ENCODE results near the gene ZBTB18.
"Not testable (repeated sequence)": the region's sequence is repeated elsewhere in the genome, so short reads cannot be mapped to it uniquely, and the experiment has no call there.

The ZBTB18 gene

DNA sequence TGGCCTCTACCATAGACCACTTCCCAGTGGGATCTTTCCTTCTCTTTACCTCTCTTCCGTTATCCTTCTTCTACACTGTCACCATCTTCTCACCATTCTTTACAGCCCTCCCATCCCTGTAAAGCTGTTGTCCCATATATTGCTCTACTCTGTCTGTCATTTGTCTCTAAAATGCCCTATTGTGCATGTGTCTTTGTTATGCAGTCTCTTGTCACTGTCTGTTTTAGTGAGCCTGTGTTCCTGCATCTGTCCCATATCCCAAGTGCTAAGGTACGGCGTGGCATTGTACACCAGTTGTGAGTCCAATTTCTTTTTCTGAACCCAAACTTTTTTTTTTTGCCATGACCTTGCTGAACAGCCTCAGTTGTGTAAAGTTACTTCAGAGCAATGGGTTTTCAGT is 8.8 kb upstream of the ZBTB18 start:
- DNase-seq: no peak

DNA sequence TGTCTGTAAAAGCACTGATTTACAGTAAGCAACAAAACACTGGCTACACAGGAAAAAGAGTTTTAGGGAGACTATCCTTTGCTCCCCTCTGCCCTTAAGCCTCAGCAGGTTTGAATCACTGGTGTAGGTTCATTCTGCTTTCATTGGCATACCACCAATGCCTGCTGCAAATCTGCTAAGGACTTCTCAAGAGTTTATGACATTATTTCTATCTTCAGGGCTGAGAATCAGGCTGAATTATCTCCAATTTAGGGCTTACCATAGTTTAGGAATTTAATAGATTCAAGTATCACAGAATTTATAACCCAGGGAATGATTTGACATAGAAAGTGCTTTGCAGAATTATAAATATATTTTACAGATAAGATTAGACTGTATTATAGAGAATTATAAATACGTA is 6.7 kb upstream of the ZBTB18 start:
- no peak for DNase-seq

DNA sequence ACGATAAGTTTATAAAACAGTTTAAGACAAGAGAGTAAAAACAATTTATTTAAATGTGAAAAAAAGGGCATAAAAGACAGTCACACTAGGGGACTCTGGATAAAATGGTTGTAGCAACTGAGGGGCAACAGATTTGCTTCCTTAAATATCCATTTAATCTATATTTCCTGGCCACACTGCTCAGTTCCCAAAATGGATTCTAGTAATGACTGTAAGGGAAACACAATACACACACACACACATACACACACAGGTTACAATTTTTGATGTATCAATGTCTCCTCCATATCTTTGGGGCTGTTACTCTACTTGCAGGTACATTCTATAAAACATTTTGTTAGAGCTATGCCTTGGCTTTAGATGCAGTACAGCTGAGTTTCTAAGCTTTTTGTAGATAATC is 4.8 kb upstream of the ZBTB18 start:
- DNase-seq: not testable (repeated sequence)

DNA sequence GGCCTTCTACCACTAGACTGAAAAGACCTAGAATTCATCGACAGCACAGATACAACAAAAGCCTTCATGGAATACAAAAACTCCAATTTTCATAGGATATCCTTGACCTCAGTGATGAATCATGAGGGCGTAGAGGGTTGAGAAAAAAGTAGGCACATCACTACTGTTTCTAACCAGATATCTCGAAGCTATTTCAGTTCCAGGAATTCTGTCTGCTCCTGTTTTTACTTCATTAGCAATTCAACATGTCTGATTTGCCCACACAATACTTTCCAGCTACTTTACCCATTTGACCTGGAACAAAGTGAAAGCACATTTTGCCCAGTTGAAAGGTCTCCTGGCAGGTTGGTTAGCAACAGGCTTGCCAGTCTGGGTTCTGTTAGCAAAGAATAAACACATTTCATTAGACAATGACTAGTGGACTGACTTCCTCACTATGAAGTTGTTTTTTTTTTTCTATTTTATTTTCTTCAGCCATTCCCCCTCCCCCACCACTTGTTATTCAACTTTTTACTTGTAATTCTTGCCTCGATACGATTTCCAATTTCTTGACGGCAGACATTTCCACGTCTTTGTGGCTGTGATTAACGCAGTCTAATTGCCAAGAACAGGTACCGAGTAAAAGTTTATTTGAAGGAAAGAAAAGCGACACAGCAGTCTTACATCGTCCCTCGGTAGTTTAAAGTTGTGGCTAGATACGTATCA is 4.0 kb upstream of the ZBTB18 start:
- DNase-seq: no peak

DNA sequence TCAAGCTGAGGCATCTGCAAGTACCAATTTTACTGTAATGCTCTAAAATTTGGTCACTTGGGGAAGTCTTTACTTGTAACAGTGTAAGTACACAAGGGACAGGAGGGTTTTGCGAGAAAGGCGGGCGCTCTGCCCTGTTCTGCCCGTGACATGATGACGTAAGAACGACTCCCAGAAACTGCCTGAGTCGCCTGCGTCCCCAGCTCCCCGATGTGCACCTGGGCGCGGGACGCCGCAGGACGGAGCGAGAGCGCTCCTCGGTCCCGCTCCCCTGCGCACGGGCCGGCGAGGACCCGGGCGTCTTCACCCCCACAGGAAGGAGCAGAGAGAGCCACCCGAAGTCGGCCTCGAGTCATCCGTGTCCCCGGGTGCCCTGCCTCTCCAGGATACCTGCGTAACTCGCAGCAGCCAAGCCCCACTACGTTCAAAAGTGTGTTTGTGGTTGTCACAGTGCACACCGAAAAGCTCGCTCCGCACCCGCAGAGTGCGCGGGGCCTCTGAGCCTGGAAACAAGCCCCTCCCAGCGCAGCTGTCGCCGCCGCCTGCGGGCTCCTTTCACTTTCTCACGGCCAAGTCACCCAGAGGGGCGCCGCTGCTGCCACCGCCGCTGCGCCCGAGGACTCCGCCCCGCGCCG is 3.3 kb upstream of the ZBTB18 start:
- DNase-seq: peak in 1 of 2 experiments; percentile 53

DNA sequence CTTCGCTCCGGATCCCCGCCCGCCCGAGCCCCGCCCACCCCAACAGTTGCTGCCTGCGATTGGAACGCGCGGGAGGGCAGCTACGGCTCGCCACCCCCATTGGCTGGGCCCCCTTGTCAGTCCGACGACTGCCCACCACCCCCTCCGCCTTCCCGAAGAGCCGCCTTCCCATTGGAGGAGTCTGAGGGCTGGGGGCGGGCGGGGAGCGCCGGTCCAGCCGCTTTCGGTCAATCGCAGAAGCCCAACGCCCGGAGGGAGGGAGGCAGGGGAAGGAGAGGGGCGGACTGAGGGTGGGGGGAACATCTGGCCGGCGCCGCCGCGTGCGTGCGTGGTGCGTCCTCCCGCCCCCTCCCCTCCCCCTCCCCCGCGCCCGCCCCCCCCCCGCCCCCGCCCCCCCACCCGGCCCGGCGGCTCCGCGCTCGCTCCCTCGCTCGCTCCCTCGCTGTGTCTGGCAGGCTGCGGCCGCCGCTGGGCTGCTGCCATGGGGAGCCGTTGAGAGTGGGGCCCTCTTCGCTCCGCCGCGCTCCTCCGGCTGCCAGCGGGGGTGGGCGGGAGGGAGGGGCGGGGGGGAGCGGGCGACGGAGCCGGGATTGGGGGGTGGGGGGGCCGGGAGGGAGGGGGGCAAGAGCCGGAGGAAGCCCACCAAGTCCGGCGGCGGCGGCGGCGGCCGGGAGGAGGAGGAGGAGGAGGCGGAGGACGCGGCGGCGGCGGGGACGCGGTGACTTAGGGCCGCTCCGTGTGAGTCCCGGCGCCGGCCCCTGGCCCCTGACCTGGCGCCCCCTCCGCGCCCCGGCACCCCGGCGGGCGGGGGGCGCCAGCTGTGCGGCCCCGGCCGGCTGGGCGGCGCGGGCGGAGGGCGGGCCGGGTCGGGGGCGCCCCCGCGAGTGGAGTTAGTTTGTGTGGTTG is 2.6 kb upstream of the ZBTB18 start:
- DNase-seq: peak; percentile 92 to 98

DNA sequence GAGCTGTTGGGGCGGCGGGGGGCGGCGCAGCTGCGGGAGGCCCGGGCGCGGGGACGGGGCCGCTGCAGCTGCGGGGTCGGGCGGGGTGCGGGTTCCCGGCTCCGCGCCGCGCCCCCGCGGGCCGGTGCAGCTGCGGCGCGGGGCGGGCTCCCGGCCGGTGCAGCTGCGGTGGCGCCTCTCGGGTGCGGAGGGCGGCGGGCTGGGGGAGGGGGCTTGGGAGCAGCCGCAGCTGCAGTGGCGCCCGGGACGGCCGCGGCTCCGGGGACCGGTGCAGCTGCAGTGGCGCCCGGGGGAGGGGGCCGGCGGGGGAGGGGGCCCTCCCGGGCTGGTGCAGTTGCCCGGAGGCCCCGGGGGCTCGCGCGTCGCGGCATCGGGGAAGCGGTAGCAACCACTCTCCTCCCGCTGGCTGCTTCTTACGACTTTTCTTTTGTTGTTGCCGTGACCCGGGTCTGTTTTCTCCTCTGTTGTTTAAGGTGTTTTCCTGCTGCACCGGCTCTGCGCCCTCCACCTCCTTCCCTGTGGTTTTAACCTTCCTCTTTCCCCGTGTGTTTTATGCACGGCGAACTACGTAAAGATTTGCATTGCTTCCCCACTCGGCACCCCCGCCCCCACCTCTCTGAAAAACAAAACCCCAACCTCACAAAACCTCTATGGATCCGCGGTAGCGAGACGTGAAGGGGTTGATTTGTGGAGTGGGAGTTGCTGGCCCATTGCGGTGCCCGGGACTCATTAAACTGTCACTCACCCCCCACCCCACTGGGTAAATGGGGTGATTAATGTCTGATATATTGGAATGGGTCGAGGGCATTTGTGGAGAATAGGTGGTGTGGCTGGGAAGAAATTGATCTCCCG is 1.7 kb upstream of the ZBTB18 start:
- peak; percentile 22 to 36 for DNase-seq

DNA sequence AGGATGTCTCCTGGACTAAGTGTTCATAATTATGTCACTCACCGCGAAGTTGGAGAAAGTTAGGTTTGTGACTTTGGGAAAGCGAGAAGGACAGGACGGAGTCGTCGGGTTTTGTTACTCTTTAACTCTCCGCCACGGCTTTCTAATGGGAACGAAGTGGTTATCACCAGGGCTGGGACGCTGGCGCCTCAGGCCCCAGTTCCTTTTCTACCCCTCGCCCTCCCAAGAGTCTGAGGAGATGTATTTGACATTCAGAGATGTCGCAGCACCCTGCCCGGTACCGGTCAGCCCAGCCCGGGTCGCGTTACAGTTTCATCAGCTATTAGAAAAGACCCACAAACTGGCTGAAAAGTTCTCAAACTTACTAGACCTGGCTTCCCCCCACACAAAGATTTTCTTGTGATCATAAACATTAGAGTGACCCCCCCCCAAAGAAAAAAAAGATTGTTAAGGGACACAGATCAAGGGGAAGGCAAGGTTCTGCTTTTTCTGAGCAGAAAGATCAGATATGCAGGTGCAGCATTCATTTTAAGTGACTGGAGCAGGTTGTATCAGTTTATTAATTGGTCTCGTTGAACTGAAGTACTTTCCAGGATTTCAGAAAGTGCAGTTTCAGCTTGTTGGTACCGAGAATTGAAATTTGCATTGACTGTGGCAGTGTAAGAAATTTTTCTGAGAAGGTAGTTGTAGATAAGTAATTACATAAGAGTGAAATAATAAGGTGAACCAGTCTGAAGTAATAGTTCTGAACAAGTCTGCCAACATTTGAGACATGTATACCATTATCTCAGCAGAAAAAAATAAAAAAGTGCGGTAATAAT is 859 bp upstream of the ZBTB18 start:
- no peak for DNase-seq

DNA sequence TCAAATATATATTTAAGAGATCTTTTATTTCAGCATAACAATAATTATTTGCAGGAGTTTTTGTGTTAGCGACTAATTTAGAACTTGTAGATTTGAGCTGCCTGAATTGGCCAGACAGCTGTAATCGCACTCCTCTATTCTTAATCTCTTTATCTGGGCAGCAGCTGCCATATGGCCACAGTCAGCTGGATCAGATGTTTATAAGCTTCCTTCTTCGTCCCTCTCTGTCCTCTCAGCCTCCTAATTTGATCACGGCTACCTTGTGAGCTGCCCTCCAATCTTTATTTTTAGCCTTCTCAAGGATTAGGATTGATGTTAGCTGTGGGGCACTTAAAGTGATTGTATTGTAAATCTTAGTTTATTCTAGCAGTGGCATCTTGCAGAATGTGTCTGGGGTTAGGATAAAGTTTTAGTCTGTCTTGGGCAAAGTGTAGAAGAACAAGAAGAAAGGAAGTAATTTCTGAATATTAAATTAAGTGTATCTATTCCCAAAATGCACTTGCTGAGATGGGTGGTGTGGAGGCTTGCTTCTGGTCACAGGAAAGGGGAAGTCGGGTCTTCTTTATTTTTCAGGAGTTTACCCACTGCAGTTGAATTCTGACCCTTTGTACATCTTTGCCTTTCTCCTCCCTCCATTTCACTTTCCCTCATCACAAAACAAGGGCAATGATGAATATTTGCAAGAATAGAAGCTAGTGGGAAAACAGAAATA is 1.1 kb downstream of the ZBTB18 start:
- no peak for DNase-seq

DNA sequence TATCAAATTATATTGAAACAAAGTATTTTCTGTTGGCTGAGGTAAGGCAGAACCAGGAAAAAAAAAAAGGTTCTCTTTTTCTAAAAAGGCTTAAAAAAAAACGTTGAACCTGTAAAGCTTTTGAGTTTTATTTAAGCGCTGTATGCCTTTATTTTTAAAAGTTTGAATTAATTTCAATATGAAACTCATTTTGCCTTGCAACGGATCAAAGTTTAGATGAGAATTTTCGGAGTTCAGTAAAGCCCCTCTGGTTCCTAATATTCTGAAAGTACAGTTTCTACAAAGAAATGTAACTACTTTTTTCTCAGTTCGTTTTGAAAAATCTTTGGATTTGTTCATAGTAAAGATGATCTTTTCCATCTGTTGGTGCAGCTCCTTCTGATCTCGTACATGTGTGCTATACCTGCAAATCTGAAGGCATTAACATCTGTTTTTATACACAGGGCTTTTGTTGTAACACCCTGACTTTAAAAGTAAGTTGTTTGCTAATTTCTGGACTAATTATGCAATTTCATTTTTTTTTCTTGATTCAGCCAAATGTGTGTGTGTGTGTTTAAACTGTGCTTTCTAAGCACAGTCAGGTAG is 1.7 kb downstream of the ZBTB18 start:
- DNase-seq: no peak

DNA sequence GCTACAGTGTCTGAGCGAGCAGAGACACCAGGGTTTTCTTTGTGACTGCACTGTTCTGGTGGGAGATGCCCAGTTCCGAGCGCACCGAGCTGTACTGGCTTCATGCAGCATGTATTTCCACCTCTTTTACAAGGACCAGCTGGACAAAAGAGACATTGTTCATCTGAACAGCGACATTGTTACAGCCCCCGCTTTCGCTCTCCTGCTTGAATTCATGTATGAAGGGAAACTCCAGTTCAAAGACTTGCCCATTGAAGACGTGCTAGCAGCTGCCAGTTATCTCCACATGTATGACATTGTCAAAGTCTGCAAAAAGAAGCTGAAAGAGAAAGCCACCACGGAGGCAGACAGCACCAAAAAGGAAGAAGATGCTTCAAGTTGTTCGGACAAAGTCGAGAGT is 2.7 kb downstream of the ZBTB18 start:
- no peak for DNase-seq

DNA sequence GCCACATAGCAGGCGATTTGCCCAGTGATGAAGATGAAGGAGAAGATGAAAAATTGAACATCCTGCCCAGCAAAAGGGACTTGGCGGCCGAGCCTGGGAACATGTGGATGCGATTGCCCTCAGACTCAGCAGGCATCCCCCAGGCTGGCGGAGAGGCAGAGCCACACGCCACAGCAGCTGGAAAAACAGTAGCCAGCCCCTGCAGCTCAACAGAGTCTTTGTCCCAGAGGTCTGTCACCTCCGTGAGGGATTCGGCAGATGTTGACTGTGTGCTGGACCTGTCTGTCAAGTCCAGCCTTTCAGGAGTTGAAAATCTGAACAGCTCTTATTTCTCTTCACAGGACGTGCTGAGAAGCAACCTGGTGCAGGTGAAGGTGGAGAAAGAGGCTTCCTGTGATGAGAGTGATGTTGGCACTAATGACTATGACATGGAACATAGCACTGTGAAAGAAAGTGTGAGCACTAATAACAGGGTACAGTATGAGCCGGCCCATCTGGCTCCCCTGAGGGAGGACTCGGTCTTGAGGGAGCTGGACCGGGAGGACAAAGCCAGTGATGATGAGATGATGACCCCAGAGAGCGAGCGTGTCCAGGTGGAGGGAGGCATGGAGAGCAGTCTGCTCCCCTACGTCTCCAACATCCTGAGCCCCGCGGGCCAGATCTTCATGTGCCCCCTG is 3.3 kb downstream of the ZBTB18 start:
- DNase-seq: no peak

DNA sequence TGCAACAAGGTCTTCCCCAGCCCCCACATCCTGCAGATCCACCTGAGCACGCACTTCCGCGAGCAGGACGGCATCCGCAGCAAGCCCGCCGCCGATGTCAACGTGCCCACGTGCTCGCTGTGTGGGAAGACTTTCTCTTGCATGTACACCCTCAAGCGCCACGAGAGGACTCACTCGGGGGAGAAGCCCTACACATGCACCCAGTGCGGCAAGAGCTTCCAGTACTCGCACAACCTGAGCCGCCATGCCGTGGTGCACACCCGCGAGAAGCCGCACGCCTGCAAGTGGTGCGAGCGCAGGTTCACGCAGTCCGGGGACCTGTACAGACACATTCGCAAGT is 3.8 kb downstream of the ZBTB18 start:
- no peak for DNase-seq

DNA sequence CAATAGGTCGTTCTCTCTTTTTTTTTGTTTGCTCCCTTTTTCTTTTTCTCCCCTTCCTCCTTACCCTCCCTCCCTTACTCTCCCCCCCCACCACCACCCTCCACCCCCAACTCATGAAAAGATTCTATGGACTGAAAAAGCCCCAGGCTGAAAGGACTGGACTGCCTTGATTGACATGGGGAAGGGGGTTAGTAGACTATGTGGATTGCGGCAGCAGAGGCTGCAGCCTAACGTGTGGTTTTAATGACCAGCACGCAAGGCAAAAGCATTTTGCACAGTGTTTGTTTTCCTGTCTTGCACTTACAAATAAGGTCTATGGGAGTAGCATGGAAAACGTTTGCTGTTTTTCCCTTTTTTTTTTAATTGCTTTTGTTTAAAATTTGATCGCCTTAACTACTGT is 5.5 kb downstream of the ZBTB18 start:
- no peak for DNase-seq

DNA sequence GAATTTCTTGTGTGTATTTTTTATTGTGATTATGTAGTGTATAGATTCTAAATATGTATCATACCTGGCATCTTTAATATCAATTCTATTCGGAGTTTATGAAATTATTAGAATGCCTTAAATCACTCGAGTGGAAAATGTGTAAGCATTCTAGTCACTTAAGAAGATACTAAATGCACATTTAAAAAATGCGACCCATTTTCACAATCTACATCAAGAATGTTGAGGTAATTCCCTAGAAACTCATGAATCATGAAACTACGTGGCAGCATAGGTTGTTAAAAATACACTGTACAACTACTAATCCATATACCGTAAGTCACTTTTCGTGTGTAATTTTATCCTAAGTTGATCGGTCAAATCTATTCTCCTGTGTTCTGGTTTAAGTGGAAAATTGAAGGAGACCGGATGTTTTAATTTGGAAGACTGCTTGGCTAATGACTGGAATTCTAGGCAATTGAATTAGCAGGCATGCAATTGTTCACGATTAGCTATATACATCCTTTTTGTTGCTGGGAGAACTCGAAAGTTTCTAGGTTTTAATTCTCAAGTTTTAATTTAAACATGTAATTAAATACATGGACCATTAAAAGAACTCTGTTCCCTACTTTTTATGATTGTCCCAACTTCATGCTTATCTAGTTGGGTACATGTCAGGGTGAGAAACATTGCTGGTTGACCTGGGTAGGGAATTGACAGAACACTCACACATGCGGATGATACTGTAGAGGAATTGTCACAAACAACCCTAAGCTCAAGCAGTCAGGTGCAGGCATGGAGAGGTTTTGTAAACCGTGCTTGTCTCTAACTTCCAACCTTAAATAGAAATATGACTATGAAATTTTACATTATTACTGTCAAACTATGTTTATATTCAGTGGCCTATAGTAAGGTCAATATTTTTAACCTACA is 6.6 kb downstream of the ZBTB18 start:
- no peak for DNase-seq

DNA sequence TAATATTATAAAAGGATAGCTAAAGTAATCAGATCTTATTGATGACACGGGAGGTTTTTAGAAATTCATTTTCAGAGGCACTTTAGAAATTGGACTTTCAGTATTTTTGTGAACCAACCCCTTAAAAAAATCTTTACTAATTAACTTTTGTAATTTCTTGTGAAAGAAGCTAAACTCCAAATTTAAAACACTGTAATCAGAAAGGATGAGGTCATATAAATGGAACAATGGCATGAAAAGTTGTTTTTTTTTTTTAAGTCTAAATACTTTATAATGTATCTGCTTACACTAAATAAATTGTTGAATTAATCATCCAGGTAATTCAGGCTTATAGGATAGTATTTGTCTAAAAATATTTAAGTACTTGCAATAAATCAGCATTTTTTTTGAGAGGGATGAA is 9.0 kb downstream of the ZBTB18 start:
- no peak for DNase-seq

DNA sequence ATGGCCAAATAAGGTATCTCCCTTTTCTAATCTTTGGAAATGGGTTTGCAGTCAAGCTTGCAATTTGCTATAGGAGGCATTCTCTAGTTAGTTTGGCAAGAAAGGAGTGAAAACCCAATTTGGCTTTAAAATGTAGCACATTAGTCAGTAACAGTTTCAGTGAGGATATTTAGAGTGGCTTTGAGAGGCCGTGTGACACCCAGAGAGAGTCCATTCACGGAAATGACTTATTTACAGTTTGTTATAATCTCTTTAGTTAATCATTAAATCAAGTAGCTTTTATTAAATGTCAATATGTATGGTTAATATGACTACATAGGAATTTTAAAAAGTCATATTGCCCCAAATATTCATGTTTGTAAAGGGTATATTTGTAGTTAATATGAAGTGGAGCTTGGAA is 9.6 kb downstream of the ZBTB18 start:
- DNase-seq: no peak

DNA sequence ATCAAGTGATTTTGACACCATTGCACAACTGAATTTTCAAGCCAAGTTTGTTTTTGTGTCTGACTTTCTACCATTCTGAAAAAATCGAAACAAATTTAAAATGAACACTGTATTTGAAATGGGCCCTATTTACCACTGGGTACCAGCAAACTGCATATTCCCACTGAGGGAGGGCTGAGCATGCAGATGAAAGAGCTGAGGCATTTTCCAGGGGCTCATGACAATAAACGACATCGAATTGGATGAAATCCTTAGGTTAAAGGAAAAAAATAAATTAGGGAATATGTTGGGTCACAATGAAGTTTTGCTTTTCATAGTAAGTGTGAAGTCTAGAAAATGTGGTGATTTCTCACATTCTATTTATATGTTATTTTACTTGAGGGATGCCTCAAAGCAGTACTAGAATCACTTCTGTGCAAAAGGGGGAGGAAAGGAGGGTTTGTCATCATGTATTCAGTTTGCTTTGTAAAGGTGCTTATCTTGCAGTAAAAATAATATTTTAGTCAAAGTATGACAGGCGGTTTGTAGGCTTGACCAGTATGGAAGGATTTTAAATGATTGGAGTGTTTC is 11.2 kb downstream of the ZBTB18 start:
- DNase-seq: no peak

DNA sequence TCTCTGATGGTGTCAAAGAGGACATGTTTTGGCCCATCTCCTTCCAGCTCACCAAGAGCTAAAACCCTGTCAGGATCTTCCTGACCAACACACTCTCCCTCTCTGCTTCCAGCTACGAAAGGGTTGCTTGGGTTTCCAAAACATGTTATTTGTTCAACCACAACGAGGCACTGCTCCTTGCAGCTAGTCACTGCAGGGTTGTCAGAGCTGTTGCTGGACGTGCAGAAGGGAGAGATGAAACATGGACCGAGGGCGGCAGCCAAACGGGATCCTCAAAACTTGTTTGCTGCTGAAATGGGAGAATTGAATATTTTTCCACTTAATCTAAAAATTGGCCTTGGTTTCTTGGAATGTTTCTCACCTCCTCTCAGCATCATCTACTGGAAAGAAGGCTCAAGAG is 12.4 kb downstream of the ZBTB18 start:
- DNase-seq: no peak

Measured in stimulated activated CD4-positive, alpha-beta T cell treated with anti-CD3 and anti-CD28 coated beads, Interleukin-4, amount 100 ng/mL, for 4 hours (primary cell).